Omental fat pad (tissue), 4 donors: Measurements from ENCODE around the gene TMEM179B. TPM values are rescaled to one million over a fixed set of nuclear protein-coding genes. Genes with fewer than 3 reads are reported as not detected.

ENCODE experiments used
- ATAC-seq: fragments of 150-250 bp; one replicate; pipeline ENCODE4 v1.9.1; 2016; ENCODE audit warnings: mild to moderate bottlenecking, moderate library complexity; ENCODE audit not compliant: low FRiP score
- DNase-seq: peaks from one replicate; pipeline ENCODE4 v3.0.0-alpha.2; 2019; ENCODE audit warnings: low spot score
- total RNA-seq, 4 donors: library from RNA; depleted of rRNA; stranded (reverse); fragments of >200 nt; gene quantifications; one replicate each; pipeline ENCODE4 v1.1.0, GENCODE V29; 2016
- TF ChIP-seq, protein P1 (sequence below), 3 donors: fragments of 450-650 bp; IDR thresholded peaks; one replicate each; pipeline ENCODE4 v1.5.1; 2016 to 2017; ENCODE audit warnings: antibody characterized with exemption in 3 of 3, mild to moderate bottlenecking in 3 of 3, moderate library complexity in 2 of 3

TMEM179B gene
- total RNA-seq, 4 donors from 2014 or later = 36.4 to 69.7 (median 57.1) TPM

DNA sequence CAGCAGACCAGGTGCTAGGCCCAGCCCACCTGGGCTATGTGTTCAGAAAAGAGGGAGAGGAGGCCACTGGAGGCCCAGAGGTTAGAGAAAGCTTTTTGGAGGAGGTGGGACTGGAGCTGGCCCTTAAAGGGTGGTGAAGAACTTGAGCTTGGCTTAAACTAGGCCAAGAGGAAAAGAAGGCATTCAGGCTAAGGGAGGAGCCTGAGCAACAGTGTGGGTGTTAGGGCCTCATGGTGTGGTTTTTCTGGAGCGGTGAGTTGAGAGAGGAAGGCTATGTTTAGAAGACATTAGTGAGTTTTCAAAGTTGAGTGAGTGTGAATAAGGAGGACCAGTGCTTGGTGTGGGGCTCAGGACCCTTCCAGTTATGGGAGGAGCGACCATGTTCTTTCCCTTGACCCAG lies 9.8 kb upstream of the TMEM179B start:
- TF ChIP-seq, protein P1, sequence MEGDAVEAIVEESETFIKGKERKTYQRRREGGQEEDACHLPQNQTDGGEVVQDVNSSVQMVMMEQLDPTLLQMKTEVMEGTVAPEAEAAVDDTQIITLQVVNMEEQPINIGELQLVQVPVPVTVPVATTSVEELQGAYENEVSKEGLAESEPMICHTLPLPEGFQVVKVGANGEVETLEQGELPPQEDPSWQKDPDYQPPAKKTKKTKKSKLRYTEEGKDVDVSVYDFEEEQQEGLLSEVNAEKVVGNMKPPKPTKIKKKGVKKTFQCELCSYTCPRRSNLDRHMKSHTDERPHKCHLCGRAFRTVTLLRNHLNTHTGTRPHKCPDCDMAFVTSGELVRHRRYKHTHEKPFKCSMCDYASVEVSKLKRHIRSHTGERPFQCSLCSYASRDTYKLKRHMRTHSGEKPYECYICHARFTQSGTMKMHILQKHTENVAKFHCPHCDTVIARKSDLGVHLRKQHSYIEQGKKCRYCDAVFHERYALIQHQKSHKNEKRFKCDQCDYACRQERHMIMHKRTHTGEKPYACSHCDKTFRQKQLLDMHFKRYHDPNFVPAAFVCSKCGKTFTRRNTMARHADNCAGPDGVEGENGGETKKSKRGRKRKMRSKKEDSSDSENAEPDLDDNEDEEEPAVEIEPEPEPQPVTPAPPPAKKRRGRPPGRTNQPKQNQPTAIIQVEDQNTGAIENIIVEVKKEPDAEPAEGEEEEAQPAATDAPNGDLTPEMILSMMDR (IDR thresholded peaks at IDR 0.05) = no peak
- ATAC-seq (no peak), DNase-seq (no peak)

DNA sequence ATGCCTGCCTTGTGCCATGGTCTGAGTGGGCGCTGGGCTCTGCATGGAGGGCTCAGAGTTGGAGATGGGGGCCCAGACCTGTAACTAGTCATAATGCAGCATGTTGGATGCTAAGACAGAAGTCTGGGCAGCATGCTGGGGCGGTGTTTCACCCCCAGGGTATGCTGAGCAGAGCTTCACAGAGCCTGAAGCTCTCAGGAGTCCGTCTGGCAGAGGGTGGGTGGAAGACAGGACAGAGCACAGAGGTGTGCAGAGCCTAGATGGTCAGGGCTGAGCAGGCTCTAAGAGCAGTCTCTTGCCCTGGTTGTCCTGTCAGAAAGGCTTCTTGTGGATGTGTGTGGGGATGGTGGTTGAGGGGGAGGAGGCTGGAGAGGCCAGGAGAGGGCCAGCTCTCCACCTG lies 8.8 kb upstream of the TMEM179B start:
- ATAC-seq = no peak
- TF ChIP-seq, protein P1 (IDR thresholded peaks at IDR 0.05) = no peak
- no peak for DNase-seq

DNA sequence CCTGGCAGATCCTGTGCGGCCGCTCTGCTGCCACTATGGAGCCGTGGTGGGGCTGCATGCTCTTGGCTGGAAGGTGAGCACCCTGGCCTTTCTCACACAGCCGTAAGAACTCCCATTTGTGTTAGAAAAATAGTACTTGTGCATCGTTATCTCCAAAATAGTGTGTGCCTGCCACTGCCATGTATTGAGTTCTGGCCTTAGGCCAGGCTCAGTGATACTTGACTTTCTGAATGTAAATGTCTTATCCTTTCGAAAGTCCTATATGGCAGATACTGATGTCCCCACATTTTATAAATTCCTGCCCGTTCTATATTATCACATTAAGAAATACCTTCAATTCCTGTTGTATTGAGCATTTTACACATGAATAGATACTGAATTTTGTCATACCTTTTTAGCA lies 4.4 kb upstream of the TMEM179B start:
- ATAC-seq (no peak), DNase-seq (no peak)
- TF ChIP-seq, protein P1 (IDR thresholded peaks at IDR 0.05) = no peak

DNA sequence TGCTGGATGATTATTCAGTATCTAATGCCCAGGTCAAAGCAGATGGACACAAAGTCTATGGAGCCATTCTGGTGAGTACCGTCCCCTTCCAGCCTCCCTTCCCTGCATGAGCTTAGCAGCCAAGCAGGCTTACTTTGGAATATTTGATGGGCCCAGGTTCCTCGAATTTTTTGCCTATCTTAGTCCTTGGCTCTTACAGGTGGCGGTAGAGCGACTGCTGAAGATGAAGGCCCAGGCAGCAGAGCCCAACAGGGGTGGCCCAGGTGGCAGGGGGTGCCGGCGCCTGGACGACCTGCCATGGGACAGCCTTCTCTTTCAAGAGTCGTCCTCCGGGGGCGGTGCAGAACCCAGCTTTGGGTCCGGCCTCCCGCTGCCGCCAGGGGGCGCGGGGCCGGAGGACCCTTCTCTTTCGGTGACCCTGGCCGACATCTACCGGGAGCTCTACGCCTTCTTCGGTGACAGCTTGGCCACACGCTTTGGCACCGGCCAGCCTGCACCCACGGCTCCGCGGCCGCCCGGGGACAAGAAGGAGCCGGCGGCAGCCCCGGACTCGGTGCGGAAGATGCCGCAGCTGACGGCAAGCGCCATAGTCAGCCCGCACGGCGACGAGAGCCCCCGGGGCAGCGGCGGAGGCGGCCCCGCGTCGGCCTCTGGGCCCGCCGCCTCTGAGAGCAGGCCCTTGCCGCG lies 741 bp upstream of the TMEM179B start:
- peak; percentile 81 for ATAC-seq
- peak; percentile 58 for DNase-seq
- TF ChIP-seq, protein P1 (IDR thresholded peaks at IDR 0.05) = peak in 1 of 3 donors; percentile 92

DNA sequence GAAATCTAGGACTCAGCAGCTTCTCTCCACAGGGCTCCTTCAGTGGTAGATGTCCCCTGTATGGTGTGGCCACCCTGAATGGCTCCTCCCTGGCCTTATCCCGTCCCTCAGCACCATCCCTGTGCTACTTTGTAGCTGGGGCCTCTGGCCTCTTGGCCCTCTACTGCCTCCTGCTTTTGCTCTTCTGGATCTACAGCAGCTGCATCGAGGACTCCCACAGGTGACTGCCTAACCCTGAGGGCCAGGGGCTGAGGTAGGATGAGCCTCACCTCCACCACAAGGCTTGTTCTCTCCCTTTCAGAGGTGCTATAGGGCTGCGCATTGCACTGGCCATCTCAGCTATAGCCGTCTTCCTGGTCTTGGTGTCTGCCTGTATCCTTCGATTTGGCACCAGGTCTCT lies 1.8 kb downstream of the TMEM179B start:
- DNase-seq (no peak), ATAC-seq (no peak)
- TF ChIP-seq, protein P1 (IDR thresholded peaks at IDR 0.05) = no peak

DNA sequence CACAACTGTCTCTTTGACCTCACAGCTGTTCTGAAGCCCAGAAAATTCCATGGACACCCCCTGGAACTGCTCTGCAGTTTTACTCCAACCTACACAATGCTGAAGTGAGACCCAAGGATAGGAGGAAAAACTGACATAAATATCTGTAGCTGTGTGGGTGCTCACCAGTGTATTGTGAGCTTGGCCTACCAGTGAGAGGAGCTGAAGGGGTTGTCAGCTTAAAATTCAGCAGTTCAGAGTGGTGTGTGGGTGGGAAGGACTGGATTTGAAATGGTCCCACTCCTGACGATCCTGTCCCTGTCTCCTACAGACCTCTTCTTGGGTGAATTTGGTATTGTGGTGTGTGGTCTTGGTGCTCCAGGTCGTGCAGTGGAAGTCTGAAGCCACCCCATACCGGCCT lies 2.4 kb downstream of the TMEM179B start:
- ATAC-seq (no peak), DNase-seq (no peak)
- TF ChIP-seq, protein P1 (IDR thresholded peaks at IDR 0.05) = no peak

DNA sequence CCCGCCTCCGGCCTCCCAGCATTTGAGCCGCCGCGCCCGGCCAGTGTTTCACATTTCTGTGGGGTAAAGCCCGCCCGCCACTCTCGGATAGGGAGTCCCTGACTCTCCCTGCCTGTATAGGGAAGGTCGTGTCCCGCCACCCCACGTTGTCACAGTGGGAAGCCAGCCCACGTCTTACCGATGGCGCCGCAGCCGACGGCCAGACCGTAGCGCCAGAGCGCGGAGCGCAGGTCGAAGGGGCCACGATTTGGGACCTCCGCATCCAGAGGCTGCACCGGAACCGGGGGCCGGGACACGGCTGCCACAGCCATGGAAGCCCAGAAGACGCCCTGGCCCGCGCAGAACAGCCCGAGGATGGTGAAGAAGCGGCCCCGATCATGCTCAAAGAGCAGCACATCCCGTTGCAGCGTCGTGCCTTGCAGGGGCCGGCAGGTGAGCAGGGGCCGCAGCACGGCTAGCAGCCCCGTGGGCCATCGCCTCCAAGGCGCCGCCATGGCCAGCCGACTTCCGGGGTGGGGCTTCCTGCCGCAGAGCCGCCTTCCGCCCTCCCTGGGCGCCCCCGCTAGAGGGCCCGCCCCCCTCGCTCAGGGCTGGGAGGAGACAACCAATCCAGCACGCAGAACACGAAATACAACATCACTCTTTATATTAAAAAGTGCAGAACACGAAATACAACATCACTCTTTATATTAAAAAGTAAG lies 4.4 kb downstream of the TMEM179B start, which contains the start of gene TMEM223:
TMEM223 (minus strand) TSS at position 506 of the 701 bp plus-strand sequence; CDS start at position 494, 12 bp downstream.
- TF ChIP-seq, protein P1 (IDR thresholded peaks at IDR 0.05) = no peak
- DNase-seq (peak; percentile 57), ATAC-seq (peak; percentile 82)
